ENCODE data around the gene TCTN1.
"Not testable (repeated sequence)": the region's sequence is repeated elsewhere in the genome, so short reads cannot be mapped to it uniquely, and the experiment has no call there.

Gene TCTN1

GRCh38 chr12:110627500-110628195 lies 13.7 kb downstream of the TCTN1 start:
- H3K4me3 ChIP-seq = no peak overlapping the region
- peak overlapping the region in 1 of 21 experiments; percentile 10 for H3K27ac ChIP-seq

GRCh38 chr12:110635055-110635454 lies 21.1 kb downstream of the TCTN1 start:
- Histone ChIP-seq H3K4me3 (no peak overlapping the region), H3K27ac (no peak overlapping the region)

GRCh38 chr12:110636516-110636915 lies 22.6 kb downstream of the TCTN1 start:
- Histone ChIP-seq H3K27ac (no peak overlapping the region), H3K4me3 (no peak overlapping the region)

GRCh38 chr12:110637869-110638441 lies 24.0 kb downstream of the TCTN1 start:
- no peak overlapping the region for H3K4me3 ChIP-seq
- no peak overlapping the region for H3K27ac ChIP-seq

GRCh38 chr12:110638796-110639195 lies 24.9 kb downstream of the TCTN1 start:
- Histone ChIP-seq H3K4me3 (no peak overlapping the region), H3K27ac (no peak overlapping the region)

- no peak overlapping the region for H3K4me3 ChIP-seq
Measured at GRCh38 chr12:110639336-110640141, 25.6 kb downstream of the TCTN1 start.

GRCh38 chr12:110640275-110641025 lies 26.5 kb downstream of the TCTN1 start:
- Histone ChIP-seq H3K27ac (no peak overlapping the region), H3K4me3 (no peak overlapping the region)

More at GRCh38 chr12:110639336-110640141, 25.6 kb downstream of the TCTN1 start:
- H3K27ac ChIP-seq = no peak overlapping the region

GRCh38 chr12:110641521-110641920 lies 27.6 kb downstream of the TCTN1 start:
- no peak overlapping the region for H3K4me3 ChIP-seq
- H3K27ac ChIP-seq = no peak overlapping the region

GRCh38 chr12:110647631-110648040 lies 33.7 kb downstream of the TCTN1 start:
- H3K27ac ChIP-seq = peak overlapping the region in 1 of 21 experiments; percentile 35
- no peak overlapping the region for H3K4me3 ChIP-seq

GRCh38 chr12:110649341-110649847 lies 35.5 kb downstream of the TCTN1 start:
- Histone ChIP-seq H3K4me3 (no peak overlapping the region), H3K27ac (peak overlapping the region in 1 of 21 experiments; percentile 43)

GRCh38 chr12:110654238-110654637 lies 40.3 kb downstream of the TCTN1 start:
- not testable (repeated sequence) for H3K27ac ChIP-seq, H3K4me3 ChIP-seq

GRCh38 chr12:110656071-110656655 lies 42.2 kb downstream of the TCTN1 start:
- no peak overlapping the region for H3K4me3 ChIP-seq
- no peak overlapping the region for H3K27ac ChIP-seq

GRCh38 chr12:110657747-110658146 lies 43.8 kb downstream of the TCTN1 start:
- Histone ChIP-seq H3K27ac (no peak overlapping the region), H3K4me3 (no peak overlapping the region)

- no peak overlapping the region for H3K27ac ChIP-seq
- H3K4me3 ChIP-seq = no peak overlapping the region
Measured at GRCh38 chr12:110658242-110658641, 44.3 kb downstream of the TCTN1 start.

- H3K4me3 ChIP-seq = no peak overlapping the region
- H3K27ac ChIP-seq = peak overlapping the region in 1 of 21 experiments; percentile 9
Measured at GRCh38 chr12:110658878-110659277, 44.9 kb downstream of the TCTN1 start.

GRCh38 chr12:110661337-110661972 lies 47.5 kb downstream of the TCTN1 start:
- Histone ChIP-seq H3K4me3 (no peak overlapping the region), H3K27ac (peak overlapping the region in 4 of 21 experiments; percentile 10 to 56 (median 34))

- peak overlapping the region in 1 of 21 experiments; percentile 9 for H3K27ac ChIP-seq
- H3K4me3 ChIP-seq = no peak overlapping the region
Measured at GRCh38 chr12:110666892-110667291, 53.0 kb downstream of the TCTN1 start.

GRCh38 chr12:110667671-110668070 lies 53.7 kb downstream of the TCTN1 start:
- no peak overlapping the region for H3K4me3 ChIP-seq
- peak overlapping the region in 1 of 21 experiments; percentile 9 for H3K27ac ChIP-seq
